Activated naive CD8-positive, alpha-beta T cell (primary cell): ENCODE measurements around the gene GAST.

Experiments used
- H3K27ac Mint-ChIP-seq: one replicate; pipeline ENCODE4 v1.8.0; 2021; ENCODE audit warnings: mixed read lengths
- H3K27me3 Mint-ChIP-seq: one replicate; pipeline ENCODE4 v1.8.0; 2021; ENCODE audit warnings: mixed read lengths
- H3K36me3 Mint-ChIP-seq: one replicate; pipeline ENCODE4 v1.8.0; 2021; ENCODE audit warnings: mixed read lengths
- H3K4me1 Mint-ChIP-seq: one replicate; pipeline ENCODE4 v1.8.0; 2021; ENCODE audit warnings: low read depth, mixed read lengths
- H3K4me3 Mint-ChIP-seq: one replicate; pipeline ENCODE4 v1.8.0; 2021; ENCODE audit warnings: mild to moderate bottlenecking, mixed read lengths
- H3K9me3 Mint-ChIP-seq: one replicate; pipeline ENCODE4 v1.8.0; 2021; ENCODE audit warnings: low read depth, mixed read lengths

The GAST gene

DNA sequence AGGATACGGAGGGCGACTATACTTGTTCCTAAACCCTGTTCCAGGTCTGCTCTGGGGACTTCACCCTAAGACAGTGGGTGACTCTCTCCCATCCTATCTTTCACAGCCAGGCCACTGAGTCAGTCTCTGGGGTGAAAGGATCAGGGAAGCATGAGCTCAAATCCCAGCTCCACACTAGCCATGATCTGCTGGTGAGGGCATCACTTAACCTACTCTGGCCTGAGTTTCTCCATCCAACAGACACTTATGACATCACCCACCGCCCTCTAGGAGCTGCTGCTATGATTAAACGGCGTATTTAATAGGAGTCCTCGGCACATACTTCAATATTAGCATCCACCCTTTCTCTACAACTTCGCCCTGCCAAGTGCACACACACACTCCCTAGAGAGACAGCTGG lies 10.1 kb downstream of the GAST start:
- H3K4me1 Mint-ChIP-seq = peaks cover 3% of the 10 kb centered on the region
- no peaks in the 10 kb centered on the region for H3K9me3 Mint-ChIP-seq
- no peaks in the 10 kb centered on the region for H3K36me3 Mint-ChIP-seq
- H3K27me3 Mint-ChIP-seq = peaks cover 6% of the 10 kb centered on the region
- no peak overlapping the region for H3K27ac Mint-ChIP-seq
- H3K4me3 Mint-ChIP-seq = no peak overlapping the region

DNA sequence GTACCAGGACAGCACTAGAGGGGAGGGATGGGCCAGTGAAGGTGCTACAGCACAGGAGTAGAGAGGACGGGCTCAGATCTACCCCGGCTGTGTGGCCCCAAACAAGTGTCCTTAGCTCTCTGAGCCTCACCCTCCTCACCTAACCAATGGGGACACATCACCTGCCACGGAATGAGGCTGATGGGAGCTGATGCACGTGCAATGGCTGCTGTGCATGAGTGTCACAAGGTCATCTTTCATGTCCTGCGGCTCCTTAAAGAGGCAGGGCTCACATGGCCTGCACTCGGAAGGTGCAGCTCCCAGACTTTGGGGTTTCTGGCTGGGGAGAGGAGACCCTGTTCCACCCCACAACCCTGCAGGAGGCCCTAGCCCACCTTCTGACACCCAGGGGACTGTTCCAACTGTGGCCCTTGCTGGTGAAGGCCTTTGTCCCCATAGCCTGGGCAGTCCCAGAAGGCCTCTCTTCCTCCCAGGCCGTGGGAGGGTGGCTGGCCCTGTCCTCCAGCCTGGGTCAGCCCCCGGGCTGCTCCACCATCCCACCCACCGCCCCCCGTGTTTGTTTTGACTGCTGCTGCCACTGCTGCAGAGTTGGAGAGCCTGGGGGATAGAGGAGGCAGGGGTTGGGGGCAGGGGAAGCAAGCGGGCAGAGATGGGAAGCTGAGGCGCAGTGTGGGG lies 11.8 kb downstream of the GAST start:
- Mint-ChIP-seq H3K4me1 (no peaks in the 10 kb centered on the region), H3K36me3 (no peaks in the 10 kb centered on the region), H3K9me3 (no peaks in the 10 kb centered on the region), H3K4me3 (no peak overlapping the region), H3K27ac (no peak overlapping the region), H3K27me3 (peaks cover 7% of the 10 kb centered on the region)

DNA sequence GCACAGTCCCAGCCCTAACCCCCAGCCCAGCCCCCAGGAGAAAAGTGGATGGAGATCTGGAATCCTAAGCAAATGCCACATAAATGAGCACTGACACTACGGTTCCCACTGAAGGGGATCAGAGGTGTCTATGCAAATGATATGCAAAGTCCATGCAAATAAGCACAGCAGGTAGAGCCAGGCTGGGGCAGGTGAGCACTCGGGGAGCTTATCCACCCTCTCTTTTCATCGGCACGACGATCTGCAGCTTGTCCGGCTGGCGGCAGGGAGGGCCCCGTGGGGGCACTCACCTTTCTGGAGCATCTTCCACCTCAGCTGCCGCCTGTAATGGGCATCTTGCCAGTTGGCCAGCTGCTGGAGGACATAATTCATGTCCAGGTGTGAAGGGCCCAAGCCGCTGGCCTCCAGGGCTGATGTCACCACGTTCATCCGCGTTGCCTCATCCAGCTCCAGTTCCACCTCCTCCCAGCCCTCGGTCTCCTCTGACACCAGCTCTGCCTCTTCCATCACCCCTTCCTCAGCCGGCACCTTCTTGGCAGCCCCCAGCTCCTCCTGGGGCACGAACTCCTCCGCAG lies 12.4 kb downstream of the GAST start:
- no peaks in the 10 kb centered on the region for H3K4me1 Mint-ChIP-seq
- no peaks in the 10 kb centered on the region for H3K9me3 Mint-ChIP-seq
- peaks cover 7% of the 10 kb centered on the region for H3K27me3 Mint-ChIP-seq
- no peak overlapping the region for H3K4me3 Mint-ChIP-seq
- no peaks in the 10 kb centered on the region for H3K36me3 Mint-ChIP-seq
- no peak overlapping the region for H3K27ac Mint-ChIP-seq

DNA sequence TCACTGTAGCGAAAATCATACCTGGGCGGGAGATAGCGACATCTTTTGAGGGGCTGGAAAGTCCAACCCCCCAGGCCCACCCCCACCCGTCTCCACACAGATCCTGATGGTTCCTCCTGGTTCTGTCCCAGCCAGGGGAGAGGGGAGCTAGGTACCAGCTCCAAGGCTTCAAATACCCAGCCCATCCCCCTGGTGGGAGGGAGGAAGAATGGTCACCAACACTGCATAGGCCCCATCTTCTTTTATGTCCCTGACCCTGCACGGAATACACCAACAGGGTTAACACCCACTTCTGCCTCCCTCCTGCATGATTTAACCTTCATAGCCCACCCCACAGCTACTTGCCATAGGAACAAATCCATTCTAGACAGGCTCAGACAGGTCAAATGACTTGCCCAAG lies 13.0 kb downstream of the GAST start:
- Mint-ChIP-seq H3K27ac (no peak overlapping the region), H3K4me1 (no peaks in the 10 kb centered on the region), H3K4me3 (no peak overlapping the region), H3K36me3 (no peaks in the 10 kb centered on the region), H3K27me3 (peaks cover 7% of the 10 kb centered on the region), H3K9me3 (no peaks in the 10 kb centered on the region)

DNA sequence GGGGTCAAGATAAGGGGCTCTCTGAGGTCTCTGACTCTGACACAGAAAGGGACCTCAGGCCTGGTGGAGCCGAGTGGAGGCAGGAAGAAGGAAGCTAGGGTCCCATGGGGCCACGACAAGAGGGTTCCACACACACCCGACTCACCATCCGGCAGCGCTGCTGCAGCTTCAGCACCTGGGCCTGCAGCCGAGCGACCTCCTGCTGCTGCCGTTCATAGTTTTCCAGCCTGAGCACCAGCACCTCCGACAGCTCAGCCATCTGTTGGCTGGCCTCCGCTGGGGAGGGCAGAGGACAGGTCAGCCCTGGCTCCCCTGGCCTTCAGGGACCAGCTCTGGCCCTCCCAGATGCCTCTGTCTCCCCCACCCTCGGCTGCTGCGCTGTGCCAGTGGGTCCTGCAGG lies 15.9 kb downstream of the GAST start:
- Mint-ChIP-seq H3K4me1 (no peaks in the 10 kb centered on the region), H3K4me3 (no peak overlapping the region), H3K27me3 (peaks cover 15% of the 10 kb centered on the region), H3K27ac (no peak overlapping the region), H3K36me3 (no peaks in the 10 kb centered on the region), H3K9me3 (no peaks in the 10 kb centered on the region)

DNA sequence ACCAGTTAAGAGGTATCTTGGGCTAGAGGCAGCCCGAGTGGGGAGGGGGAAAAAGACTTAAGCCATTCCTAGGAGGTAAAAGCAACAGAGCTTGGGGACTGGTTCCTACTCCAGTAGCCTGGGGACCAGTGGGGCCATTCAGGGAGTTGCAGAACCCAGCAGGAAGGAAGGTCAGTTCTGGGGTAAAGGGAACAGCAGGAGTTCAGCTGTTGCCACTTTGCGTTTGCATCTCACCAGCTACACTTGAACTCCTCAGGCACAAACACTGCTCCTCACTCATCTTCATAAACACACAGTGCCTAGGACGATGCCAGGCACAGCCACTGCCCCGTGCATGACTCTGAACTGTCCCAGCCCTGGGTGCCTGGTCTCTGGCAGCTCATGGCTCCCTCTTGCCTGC lies 18.3 kb downstream of the GAST start:
- Mint-ChIP-seq H3K4me3 (no peak overlapping the region), H3K9me3 (no peaks in the 10 kb centered on the region), H3K36me3 (no peaks in the 10 kb centered on the region), H3K4me1 (peaks cover 6% of the 10 kb centered on the region), H3K27me3 (peaks cover 19% of the 10 kb centered on the region), H3K27ac (no peak overlapping the region)

DNA sequence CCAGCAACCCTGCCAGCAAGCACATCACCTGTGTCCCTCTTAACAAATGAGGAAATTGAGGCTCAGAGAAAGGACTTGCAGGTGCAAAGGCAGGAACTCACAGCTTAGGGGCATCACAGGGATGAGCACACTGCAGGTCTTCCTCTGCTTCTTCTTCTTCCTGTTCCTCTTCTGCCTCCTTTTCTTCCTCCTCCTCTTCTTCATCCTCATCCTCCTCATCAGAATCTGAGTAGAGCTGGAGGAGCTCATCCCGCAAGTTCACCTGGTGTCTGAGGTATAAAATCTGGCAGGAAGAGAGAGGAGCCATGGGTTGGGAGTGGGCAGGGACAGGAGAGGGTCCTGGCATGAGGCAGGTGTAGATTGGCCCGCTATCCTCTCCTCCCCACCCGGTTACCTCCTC lies 19.7 kb downstream of the GAST start:
- Mint-ChIP-seq H3K36me3 (no peaks in the 10 kb centered on the region), H3K4me1 (peaks cover 6% of the 10 kb centered on the region), H3K4me3 (no peak overlapping the region), H3K27me3 (peaks cover 22% of the 10 kb centered on the region), H3K27ac (no peak overlapping the region), H3K9me3 (no peaks in the 10 kb centered on the region)

DNA sequence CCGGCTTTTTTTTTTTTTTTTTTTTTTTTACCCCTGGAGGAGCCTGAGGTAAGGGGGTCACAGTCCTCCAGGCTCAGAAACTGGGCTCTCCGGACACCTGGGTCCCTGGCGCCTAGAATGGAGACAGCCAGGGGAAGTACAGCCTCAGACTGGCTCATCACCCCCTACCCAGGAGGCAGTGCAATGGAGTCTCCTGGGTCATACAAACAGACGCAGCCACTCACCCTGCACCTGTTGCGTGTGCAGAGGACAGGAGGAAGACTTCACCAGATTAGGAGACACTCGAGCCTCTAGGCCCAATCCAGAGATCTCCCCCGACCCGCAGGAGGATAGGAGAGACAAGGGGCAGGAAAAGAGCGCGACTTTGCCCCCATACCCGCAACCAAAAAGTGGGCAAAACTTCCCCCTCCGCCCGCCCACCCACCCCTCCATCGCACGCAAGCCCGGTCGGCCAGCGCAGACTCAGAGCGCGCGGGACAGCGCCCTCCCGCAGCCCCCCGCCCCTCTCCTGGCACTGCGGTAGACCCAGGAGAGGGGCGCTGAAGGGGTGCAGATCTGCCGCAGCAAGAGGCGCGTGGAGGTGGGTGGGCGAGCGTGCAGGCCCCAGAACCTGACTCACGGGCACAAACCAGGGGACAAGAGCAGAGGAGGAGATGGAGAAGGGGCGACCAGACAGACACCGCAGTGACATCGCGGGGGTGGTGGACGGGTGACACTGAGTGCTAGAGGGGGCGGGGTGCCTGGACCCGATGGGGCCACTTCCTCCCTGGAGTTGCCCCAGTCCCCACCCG lies 21.4 kb downstream of the GAST start:
- Mint-ChIP-seq H3K4me3 (peak overlapping the region; percentile 54), H3K27me3 (peaks cover 27% of the 10 kb centered on the region), H3K4me1 (peaks cover 9% of the 10 kb centered on the region), H3K9me3 (no peaks in the 10 kb centered on the region), H3K27ac (no peak overlapping the region), H3K36me3 (no peaks in the 10 kb centered on the region)

DNA sequence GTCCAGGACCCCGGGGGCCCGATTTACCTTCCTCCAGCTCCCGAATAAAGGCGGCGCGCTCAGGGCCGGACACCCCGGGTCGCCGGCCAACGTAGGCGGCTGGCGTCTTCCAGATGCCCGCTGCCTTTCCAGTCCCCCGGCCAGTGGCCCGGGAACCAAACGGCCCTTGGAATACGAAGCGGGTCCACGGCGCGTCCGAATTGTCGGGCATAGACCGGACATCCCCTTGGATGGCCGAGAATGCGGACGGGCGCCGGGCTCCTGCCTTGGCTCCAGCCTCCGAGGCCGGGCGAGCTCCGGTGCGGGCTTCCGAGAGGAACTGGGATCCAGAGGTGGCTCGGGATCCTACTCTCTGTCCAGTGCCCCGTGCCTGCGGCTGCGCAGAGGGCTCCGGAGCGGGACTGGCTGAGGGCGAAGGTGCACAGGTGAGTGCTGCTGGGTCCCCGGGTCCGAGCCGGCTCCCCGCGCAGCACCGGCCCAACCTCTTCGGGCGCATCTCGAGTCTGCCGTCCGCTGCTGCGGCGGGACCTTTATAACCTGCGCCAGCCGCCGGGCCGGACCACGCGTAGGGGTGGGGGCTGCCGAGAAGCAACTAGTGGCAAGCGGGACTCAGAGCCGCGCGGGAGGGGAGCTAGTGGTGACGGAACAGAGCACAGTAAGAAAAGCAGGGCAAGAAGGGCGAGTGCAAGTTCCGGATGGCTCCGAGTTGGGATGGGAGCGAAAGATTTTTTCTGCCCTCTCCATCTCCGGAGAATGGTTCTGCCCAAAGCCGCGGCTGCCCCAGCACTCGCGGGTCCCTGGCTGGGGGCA lies 22.2 kb downstream of the GAST start, which contains the start of gene HAP1:
Gene HAP1, minus strand, starts transcription at position 505 of the 810 bp plus-strand sequence. Its CDS starts 9 bp downstream, at position 496.
- H3K27me3 Mint-ChIP-seq = peaks cover 27% of the 10 kb centered on the region
- peak within 1 kb of the TSS; percentile 54 for H3K4me3 Mint-ChIP-seq
- H3K9me3 Mint-ChIP-seq = no peaks in the 10 kb centered on the region
- peaks cover 9% of the 10 kb centered on the region for H3K4me1 Mint-ChIP-seq
- no peaks in the 10 kb centered on the region for H3K36me3 Mint-ChIP-seq
- no peak within 1 kb of the TSS for H3K27ac Mint-ChIP-seq

DNA sequence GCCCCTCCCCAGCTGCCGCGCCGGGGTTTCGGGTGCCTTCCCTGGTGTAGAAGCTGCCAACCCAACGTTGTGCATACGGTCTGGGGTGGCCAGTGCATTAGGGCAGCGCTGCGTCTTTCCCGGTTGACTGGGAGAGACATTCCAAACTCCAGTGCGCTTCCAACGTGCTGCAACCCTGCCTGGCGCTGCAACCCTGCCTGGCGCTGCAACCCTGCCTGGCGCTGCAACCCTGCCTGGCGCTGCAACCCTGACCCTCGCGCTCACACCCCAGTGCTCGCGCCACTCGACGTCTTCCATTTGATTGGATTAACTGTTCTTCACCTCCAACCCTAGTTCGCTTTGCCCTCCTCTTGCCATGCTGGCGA lies 22.8 kb downstream of the GAST start:
- no peaks in the 10 kb centered on the region for H3K9me3 Mint-ChIP-seq
- H3K4me3 Mint-ChIP-seq = peak overlapping the region; percentile 49
- H3K27ac Mint-ChIP-seq = no peak overlapping the region
- peaks cover 9% of the 10 kb centered on the region for H3K4me1 Mint-ChIP-seq
- H3K27me3 Mint-ChIP-seq = peaks cover 27% of the 10 kb centered on the region
- H3K36me3 Mint-ChIP-seq = no peaks in the 10 kb centered on the region

DNA sequence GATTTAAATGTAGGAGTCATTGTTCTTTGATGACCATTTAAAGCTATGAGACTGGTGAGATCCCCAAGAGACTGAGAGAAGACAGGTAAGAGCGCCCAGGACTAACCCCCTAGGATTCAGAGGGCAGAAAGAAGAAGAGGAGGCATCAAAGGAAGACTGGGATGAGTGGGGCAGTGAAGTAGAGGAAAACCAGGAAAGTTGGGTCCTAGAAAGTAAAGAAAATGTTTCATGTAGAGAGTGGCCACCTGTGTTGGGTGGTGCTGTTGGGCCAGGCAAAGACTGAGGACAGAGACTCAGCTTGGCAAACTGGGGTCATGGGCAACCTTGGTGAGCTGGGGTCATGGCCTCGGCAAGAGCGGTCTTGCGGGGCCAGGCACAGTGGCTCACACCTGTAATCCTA lies 23.6 kb downstream of the GAST start:
- no peak overlapping the region for H3K27ac Mint-ChIP-seq
- H3K9me3 Mint-ChIP-seq = no peaks in the 10 kb centered on the region
- H3K36me3 Mint-ChIP-seq = no peaks in the 10 kb centered on the region
- peaks cover 27% of the 10 kb centered on the region for H3K27me3 Mint-ChIP-seq
- peaks cover 9% of the 10 kb centered on the region for H3K4me1 Mint-ChIP-seq
- peak overlapping the region; percentile 2 for H3K4me3 Mint-ChIP-seq

DNA sequence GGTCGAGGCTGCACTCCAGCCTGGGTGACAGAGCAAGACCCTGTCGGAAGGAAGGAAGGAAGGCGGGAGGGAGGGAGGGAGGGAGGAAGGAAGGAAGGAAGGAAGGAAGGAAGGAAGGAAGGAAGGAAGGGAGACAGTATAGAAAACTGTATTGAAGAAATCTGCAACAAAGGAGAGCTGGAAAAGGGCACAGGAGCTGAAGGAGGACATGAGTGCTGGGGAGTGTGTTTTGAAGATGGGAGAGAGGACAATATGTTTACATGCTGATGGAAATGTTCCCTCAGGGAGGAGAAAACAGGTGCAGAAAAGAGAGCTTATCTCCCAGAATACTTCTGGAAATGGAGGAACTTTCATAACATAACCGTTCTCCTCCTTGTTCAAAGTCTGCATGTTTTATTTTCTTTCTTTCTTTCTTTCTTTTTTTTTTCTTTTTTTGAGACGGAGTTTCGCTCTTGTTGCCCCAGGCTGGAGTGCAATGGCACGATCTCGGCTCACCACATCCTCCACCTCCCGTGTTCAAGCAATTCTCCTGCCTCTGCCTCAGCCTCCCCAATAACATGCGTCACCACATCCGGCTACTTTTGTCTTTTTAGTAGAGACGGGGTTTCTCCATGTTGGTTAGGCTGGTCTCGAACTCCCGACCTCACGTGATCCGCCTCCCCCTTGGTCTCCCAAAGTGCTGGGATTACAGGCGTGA lies 25.0 kb downstream of the GAST start:
- Mint-ChIP-seq H3K4me1 (peaks cover 9% of the 10 kb centered on the region), H3K9me3 (no peaks in the 10 kb centered on the region), H3K4me3 (no peak overlapping the region), H3K27me3 (peaks cover 21% of the 10 kb centered on the region), H3K27ac (no peak overlapping the region), H3K36me3 (no peaks in the 10 kb centered on the region)

DNA sequence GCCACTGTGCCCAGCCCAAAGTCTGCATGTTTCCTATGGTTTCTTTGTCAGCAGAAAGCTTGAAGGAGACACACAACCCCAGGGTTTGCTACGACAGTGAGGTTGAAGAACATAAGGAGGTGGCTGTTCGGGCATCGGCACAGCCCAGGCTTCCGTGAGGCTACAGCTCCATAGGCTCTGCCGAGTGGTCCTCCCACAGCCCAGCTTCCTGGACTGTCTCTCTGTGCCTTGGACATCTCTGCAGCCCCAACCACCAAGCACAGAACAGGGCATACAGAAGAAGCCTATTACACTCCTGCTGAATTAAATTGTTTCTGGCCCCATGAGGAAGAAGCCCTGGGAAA lies 25.5 kb downstream of the GAST start:
- Mint-ChIP-seq H3K27me3 (peaks cover 16% of the 10 kb centered on the region), H3K9me3 (no peaks in the 10 kb centered on the region), H3K36me3 (no peaks in the 10 kb centered on the region), H3K27ac (no peak overlapping the region), H3K4me1 (peaks cover 9% of the 10 kb centered on the region), H3K4me3 (no peak overlapping the region)

DNA sequence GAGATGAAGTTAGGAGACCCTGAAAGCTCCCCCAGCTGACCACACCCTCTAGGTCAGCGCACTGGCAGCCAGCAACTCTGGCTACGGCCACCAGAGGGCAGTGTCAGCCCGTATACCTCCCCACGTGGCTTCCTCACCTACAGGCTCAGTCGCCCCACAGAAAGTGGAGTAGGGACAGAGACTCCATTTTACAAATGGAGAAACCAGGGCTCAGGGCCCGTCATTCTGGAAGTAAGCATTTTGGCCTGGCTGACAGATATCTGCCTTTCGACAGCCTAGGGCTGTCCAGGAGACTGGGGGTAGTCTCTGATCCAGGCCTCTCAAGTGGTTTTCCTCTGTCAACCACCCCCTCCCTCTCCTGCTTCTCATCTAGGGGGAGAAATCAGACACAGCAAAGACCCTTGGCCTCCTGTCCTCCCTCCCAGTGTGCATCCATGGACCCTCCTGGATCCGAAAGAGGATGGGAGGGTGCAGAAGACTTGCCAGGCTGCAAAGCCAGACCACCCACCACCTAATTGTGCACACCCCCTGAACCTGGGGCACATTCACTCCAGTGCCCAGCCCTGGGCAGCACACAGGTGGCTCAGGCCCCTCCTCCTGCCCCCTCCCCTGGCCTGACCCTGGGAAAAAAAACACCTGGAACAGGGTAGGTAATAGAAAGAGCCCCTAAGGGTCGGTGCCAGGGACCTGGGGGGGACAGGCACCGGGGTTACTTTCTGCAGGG lies 26.1 kb downstream of the GAST start:
- peaks cover 9% of the 10 kb centered on the region for H3K4me1 Mint-ChIP-seq
- H3K27ac Mint-ChIP-seq = no peak overlapping the region
- no peaks in the 10 kb centered on the region for H3K36me3 Mint-ChIP-seq
- H3K9me3 Mint-ChIP-seq = no peaks in the 10 kb centered on the region
- peaks cover 15% of the 10 kb centered on the region for H3K27me3 Mint-ChIP-seq
- H3K4me3 Mint-ChIP-seq = no peak overlapping the region
